ENCODE measurements around the gene UGT8.

The UGT8 gene

DNA sequence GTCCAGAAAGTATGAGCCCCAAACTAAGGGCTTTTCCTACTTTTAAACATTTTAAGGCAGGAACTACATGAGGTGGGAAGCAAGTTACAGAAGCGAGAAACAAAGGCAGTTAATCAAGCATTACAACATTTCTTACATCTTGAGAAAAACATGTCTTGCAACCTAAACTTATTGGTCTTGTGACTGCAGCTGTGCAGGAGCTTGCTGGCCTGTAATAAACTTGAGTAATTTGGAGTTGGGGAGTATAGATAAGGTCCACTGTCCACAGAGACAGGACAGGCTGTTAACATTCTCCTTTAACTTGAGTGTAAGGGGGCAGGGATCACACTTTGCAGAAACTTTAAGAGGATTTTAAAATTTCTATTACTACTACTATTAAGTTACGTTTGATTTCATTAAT is 2.7 kb upstream of the UGT8 start:
- ChIA-PET CTCF (no interaction called here), POLR2A (no interaction called here)
- TF ChIP-seq, protein P1, sequence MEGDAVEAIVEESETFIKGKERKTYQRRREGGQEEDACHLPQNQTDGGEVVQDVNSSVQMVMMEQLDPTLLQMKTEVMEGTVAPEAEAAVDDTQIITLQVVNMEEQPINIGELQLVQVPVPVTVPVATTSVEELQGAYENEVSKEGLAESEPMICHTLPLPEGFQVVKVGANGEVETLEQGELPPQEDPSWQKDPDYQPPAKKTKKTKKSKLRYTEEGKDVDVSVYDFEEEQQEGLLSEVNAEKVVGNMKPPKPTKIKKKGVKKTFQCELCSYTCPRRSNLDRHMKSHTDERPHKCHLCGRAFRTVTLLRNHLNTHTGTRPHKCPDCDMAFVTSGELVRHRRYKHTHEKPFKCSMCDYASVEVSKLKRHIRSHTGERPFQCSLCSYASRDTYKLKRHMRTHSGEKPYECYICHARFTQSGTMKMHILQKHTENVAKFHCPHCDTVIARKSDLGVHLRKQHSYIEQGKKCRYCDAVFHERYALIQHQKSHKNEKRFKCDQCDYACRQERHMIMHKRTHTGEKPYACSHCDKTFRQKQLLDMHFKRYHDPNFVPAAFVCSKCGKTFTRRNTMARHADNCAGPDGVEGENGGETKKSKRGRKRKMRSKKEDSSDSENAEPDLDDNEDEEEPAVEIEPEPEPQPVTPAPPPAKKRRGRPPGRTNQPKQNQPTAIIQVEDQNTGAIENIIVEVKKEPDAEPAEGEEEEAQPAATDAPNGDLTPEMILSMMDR (IDR thresholded peaks at IDR 0.05; ENCODE audit: insufficient read depth, low read length, missing control alignments): no peak
- no peak overlapping the region for H3K4me3 ChIP-seq (ENCODE audit: low read depth, low read length)
- DNase-seq (ENCODE audit: low read depth, low spot score): no peak

DNA sequence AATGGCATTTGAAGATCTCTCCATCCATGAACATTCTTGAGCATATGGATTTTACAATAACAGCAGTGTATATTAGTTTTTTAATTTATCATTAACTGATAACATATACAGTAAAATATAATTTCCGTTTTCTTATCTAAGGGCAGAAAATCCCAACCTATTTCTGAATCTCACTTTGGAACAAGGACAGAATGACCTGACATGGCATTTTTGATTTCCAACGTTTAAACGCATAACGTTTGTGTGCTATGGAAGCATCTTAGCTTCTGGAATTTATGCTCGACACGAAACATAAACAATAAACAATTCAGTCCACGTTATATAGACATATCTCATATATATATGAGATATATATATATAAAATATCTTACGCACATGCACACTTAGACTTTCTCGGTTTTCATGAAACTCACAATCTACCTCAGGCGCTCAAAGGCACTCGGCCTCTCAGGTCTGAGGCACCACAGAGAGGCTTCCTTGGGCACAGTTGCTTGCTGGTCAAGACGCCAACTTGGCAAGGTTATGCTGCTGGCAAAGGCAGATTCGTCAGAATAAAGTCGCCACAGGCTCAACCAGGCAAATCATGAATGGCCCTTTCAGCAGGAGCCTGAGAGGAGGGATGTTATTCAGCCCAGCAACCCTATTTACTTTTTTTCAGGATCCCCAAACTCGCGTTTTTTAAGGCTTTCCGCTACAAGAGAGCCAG is 1.0 kb upstream of the UGT8 start:
- ChIA-PET POLR2A (no interaction called here), CTCF (no interaction called here)
- H3K4me3 ChIP-seq (ENCODE audit: low read depth, low read length): no peak overlapping the region
- TF ChIP-seq, protein P1 (IDR thresholded peaks at IDR 0.05; ENCODE audit: insufficient read depth, low read length, missing control alignments): no peak
- DNase-seq (ENCODE audit: low read depth, low spot score): no peak

DNA sequence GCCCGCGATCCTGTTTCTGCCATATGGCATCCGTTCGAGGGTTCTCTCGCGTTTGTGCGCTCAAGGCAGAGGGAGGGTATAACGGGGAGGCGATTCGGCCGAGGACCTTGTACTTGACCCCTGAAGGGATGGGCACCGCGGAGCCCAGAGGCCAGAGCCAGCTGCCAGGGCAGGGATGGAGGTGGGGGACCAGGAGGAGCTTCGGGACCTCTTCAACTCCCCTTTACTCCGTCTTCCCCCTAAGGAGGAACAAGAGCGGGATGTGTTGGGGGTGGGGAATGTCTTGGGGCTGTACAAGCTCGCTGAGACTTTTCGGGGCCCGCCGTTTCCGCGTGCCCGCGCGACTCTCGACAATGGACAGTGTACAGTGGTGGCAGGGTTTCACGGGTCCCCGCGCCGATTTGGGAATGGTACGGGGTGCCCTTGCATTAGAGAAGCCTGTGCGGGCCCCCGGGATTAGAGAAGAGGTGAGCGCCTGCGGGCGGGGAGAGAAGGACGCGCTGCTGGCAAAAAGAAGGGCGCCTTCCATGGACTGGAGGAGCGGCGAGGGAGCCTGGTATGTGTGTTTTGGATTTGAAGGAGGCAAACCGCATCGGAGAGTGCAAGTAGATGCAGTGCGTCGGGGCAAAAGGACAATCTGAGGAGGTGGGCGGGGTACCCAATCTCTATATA is 760 bp downstream of the UGT8 start:
- CTCF ChIA-PET: interaction anchor here (1.0 kb wide), 1 partner anchor 60 kb away, joined by 4 read pairs; no protein-coding TSS in a partner anchor
- peak overlapping the region; percentile 26; the same call in 1 of the 2 replicates for H3K4me3 ChIP-seq (ENCODE audit: low read depth, low read length)
- TF ChIP-seq, protein P1 (IDR thresholded peaks at IDR 0.05; ENCODE audit: insufficient read depth, low read length, missing control alignments): no peak
- POLR2A ChIA-PET: interaction anchor here (0.6 kb wide), 1 partner anchor 957 kb away, joined by 5 read pairs; no protein-coding TSS in a partner anchor
- DNase-seq (ENCODE audit: low read depth, low spot score): no peak

DNA sequence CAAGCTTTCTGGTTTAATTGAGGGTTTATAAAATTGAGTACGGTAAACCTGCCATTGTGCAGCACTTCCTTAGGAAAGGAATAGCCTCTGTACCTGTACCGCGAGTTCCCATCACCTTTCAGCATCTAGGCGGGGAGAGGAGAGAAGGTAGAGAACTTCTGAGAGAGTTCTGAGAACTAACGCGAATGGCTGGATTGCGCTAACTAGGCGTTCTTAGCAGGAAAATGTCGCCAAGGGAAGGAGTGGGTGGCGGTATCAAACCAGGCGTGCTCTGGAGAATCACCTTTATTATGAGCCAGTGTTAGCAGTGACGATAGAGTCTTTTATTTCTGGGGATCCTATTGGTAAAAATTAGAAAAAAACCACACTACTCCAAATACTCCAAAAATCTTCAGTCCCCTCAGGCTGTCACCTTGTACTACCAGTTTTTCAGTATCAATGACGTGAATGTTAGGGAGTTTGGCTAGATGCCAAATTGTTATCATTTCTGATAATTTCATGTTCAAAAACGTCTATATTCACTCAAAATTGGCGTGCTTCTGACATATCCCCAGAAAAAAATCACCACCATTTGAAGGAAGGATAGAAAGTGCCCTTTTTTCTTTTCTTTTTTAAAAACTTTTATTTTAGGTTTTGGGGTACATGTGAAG is 1.4 kb downstream of the UGT8 start:
- ChIA-PET POLR2A (no interaction called here), CTCF (interaction anchor here (1.0 kb wide), 1 partner anchor 59 kb away, joined by 4 read pairs; no protein-coding TSS in a partner anchor)

DNA sequence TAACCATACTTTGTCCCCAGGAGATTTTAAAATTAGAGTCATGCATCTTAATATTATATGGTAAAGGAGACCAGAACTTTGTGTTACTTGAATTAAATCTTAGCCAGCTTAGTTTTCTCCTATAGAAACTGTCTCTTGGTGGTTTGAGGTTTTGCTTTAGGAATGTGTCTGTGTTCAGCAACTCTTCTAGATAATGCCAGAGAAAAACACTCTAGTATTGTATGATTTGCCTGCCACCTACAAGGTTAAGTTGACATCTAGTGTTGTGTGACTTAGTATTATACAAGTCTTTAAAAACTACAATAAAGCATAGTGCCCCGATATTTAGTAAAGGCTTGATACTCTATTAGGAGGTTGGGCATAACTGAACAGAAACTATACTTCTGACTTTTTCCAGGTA is 2.1 kb downstream of the UGT8 start:
- CTCF ChIA-PET: no interaction called here
- DNase-seq (ENCODE audit: low read depth, low spot score): no peak
- H3K4me3 ChIP-seq (ENCODE audit: low read depth, low read length): no peak overlapping the region
- POLR2A ChIA-PET: no interaction called here
- TF ChIP-seq, protein P1 (IDR thresholded peaks at IDR 0.05; ENCODE audit: insufficient read depth, low read length, missing control alignments): no peak

More for the DNA sequence above, 1.4 kb downstream of the UGT8 start:
- TF ChIP-seq, protein P1 (IDR thresholded peaks at IDR 0.05; ENCODE audit: insufficient read depth, low read length, missing control alignments): no peak
- DNase-seq (ENCODE audit: low read depth, low spot score): no peak
- no peak overlapping the region for H3K4me3 ChIP-seq (ENCODE audit: low read depth, low read length)

Data from AG04449 (cell line).